ENCODE data around the gene ZEB1.
"Not testable (repeated sequence)": the region's sequence is repeated elsewhere in the genome, so short reads cannot be mapped to it uniquely, and the experiment has no call there.

The ZEB1 gene

DNA sequence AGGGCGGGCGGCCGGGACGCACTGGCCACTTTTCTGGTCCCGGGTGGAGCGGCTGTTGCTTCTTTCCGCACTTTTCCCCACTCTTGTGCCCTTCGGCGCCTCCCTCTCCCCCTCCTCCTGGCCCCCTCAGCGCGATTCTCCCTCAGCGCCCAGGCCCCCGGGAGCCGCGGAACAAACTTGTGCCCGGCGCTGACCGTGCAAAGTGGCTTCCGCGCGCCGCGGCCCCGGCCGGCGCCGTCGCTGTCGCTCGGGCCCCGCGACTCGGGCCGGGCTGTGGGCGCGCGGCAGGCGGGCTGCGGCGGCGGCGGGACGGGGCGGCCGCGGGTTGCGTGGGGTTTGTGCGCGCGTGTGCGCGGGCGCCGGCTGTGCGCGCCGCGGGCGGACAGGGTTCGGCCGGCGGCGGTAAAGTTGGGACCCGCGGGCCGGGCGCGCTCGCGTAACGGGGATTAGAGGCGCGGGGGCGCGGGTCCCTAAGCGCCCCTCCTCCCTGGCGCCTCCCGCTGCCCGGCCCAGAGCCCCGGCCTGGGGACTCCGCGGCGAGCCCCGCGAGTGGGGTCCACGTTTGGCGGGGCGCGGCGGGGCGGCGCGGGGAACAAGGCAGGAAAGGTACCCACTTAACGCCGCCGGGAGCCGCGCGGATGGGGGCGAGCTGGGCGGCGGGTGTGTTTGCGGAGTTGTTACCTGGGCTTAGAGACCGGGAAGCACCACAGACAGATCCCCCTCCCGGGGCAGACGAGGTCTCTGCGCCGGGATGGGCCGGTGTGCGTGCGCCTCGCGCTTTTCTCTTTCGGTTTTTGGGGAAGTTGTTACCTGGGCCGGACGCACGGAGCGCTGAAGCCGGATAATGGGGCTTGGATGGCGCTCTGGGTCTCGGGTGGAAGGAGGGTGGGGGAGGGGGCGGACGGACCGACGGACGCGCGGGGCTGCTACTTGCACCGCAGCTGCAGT is 860 bp downstream of the ZEB1 start:
- DNase-seq: no peak

DNA sequence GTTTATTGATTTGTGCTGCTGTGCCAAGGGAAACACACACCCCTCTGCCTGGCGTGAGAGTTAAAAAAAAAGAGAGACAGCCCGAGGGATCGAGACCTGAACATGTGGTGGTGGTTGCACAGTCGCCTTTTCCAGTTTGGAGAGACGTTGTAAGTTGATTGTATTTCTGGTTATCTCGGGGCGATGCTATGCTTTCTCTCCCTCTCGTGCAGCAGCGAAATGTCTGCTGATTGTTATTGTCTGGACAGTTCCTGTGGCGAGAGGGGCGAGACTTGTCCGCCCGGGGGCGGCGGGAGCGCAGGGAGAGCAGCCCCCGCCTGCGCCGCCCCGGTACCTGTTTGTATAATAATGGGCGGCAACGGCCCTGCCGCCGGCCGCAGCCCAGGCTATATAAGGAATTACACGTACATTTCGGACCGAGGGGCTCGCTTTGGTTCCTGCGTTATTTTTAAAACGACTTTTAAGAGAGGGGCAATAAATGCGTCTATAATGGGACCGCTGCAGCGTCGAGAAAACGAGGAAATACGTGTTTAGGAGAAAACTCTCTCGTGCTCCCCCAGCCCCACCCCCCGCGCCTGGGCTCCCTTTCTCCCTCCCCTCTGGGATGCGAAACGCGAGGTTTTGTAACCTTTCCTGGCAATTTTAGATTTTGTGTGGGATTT is 1.7 kb downstream of the ZEB1 start:
- DNase-seq: no peak

DNA sequence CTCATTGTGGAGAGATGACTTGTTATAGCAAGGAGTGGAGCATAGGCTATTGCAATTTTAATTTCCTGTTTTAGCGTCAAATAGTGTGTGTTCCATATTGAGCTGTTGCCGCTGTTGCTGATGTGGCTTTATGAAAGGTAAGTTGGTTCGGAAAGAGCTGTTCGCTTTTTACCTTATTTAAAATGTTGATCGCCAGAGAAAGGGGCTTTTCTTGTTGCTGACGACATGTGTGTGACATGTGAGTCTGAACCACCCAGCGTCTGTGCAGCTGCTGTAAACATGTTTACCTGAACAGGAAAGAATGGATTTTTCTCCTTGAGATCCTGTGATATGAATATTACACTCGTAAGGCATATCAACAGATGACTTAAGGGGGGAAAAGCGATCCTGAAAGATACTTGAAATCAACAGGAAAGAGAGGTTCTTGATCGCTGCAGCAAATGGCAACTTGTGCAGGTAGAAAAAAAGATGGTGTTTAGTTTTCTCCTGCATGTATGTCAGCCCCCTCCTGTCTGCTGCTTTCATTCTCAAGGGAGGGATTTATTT is 2.5 kb downstream of the ZEB1 start:
- no peak for DNase-seq

DNA sequence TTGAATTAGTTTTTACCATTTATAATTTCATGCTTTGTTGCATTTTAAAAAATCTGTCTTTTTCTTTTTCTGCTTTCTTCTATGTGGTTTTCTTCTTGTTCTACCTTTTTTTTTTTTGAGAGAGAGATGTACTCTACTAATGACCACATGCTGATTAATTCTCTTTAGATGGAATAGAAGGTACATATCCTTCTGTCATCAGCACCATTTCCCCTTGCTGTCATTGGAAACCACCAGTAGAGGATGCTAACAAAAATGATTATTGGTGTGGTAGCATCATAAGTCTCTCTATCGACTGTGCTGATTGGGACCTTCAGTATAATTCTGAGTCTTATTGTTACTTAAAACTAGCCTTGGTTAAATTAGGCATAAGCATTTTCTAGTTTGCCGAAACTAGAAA is 3.6 kb downstream of the ZEB1 start:
- no peak for DNase-seq

DNA sequence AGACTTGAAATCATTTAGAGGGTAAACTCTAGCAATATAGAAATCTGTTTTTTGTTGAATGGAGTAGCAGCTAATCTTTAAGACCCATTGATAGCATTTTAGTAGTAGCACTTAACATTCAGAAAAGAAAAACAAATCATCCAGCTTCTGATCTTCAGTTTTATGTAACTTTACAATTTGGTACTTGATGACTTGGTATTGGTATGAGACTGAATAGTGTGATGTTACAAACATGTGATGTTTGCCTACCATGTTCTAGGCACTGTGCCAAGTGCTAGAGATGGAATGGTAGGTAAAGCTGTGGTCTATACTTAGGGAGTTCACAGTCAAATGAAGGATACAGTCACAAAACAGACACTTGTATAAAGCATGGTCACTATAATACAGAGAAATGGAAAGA is 21.3 kb downstream of the ZEB1 start:
- DNase-seq: no peak

DNA sequence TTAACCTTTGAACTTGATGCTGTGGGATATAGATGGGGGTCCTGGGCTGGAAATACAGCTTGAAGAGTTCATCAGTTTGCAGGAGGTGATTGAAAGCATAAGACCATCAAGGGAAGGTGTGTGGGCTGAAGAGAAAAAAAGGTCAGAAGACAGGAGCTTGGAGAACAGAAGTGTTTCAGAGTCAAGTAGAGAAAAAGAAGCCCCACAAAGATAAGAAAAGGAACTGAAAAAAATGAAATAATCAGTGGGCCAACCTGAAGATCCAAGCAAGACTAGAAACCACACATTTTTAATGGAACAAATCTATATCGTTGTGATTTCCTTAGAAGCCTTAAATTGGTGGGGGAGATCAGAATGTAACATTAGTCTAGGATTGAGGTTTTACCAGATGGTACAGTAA is 22.5 kb downstream of the ZEB1 start:
- DNase-seq: no peak

DNA sequence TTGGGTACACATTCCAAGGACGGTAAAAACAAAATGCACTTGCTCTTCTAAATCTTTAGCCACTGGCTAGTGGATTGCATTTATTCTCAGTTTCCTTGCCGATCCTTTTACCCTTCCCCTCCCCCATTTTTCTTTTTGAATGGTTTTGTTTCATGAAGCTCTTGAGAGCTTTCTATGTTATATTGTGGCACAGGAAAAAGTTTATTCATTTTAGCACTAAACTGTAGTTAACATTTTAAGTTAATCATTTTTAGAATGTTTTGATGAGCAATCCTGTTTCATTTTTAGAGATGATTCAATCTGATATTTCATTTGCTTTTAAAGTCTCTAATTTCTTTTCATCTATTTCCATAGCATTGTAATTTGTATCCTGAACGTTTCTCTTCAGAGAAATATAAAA is 24.0 kb downstream of the ZEB1 start:
- DNase-seq: no peak

DNA sequence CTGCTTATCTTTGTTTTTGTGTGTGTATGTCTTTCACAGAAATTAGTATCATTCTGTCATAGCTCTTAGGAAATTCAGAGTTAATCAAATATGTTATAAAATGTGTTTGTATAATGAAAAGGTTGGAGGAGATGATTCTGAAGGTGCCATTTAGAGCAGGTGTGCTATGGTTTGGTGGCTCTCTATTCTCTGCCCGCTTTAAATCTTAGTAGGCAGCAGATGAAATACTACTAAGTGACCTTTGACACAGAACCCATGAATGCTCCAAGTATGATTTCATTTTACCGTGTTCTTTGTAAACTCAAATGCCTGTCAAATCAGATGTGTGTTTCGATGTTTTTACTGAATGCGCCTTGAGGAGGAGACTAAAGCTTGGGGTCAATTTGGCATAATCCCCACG is 24.5 kb downstream of the ZEB1 start:
- no peak for DNase-seq

DNA sequence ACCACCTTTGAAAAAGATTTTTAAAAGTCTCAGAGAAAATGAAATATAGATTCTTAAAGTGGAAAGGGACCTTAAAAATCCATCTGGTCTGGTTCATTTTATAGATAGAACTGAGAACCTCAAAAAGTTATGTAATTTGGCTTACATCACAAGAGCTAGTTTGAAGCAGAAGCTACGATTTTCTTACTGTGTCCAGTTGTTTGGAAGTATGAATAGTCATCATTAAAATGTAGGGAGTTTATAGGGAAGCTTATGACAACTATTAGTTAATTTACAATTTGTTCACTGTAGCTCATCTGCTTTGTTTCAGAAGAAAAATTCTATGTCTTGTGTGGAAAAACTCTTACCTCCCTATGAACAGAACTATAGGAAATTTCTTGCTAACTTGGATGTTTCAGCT is 26.9 kb downstream of the ZEB1 start:
- DNase-seq: no peak

DNA sequence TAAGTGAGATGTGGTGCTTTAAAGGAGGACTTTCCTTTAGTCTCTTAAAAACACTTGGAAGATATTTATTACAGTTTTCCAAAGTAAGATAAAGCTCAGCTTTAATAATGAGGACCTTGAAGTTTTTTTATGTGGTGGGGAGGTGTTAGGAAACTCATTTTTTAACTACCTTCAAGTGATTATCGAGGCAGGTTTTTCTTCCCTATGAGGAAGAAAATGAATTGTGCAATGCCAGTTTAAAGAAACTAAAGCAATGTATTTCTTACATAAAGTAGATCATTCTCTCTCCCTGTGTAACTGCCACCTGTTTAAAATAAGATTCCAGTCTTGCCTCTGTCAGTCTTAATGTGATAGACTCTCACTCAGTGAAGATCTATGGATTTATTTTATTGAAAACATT is 27.9 kb downstream of the ZEB1 start:
- DNase-seq: no peak

DNA sequence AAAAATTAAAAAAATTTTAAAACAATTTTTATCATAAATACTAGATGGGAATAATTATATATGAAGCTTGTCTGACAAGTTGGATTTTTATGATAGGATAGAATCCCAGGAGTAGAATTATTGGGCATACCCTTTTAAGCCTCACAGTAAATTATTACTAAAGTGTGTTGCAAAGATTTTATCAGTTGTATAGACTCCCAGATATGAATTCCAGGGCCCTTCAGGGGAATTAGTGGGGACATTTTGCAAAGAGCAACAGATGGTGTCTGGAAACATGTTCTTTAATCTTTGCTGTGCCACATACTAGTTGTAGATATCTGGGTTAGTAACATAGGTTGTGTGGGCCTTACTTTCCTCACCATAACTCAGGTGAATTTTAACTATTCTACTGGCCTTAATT is 28.7 kb downstream of the ZEB1 start:
- no peak for DNase-seq

DNA sequence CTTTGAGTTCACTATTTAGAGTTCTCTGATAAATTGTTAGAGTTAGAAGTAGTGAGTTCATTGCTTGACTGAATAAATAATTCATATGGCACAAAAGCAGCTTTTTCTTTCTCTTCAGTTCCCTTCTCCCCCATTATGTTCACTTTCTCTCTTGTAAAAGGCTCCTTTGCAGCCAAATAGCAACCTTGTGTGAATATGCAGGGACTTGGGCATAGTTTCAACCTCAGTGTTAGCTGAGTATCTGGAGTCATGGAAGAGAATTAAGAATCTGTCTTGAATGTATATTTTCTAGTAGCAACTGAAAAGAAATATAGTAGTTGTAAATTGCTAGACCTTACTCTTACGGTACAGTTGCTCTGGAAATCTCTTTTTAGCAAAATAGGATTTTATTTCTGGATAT is 31.9 kb downstream of the ZEB1 start:
- DNase-seq: no peak

DNA sequence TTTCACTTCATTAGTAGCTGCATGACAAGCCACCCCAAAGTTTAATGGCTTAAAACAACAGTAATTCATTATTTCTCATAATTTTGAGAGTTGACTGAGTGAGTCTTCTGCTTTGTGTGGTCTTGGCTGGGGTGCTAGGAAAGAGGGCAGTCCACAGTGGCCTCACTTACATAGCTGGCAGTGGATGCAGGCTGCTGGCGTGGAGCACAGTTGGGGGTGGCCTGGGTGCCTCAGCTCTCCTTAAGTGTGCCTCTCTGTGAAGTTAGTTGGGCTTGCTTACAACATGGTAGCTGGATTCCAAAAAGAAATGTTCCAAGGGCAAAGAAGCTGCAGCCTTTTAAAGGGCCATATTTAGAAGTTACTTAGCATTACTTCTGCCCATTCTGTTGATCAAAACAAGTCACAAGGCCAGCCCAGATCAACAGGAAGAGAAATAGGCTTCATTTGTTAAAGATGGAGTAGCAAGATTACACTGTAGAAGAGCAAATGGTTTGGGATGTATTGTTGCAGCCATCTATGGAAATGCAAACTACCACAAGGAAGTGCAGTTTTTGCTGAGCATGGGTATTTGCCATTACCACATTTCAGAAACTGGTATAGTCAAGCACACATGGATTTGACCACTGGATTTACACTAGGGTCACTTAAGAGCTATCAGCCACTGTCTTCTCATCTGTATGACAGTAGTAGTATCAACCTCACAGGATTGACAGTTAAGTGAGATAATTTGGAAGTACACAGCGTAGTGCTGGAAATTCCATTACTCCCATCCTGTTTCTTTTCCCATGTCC is 33.6 kb downstream of the ZEB1 start:
- DNase-seq: no peak

DNA sequence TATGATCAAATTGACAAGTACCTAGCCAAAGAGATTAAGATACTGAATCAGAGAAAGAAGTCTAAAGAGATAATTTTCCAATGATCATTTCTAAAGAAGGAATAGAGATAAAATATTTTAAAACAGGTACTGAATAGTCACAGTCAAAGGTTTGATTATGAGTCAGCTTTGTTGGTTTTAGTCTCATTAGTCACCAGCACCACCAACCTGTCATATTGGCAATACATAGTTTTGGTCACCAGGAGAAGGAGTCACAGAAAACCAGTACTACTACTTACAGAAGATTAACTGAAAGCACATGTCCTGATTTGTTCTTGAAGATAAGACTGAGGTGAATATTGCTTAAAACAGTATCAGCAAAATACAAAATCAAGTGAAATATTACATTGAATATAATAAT is 34.6 kb downstream of the ZEB1 start:
- DNase-seq: peak; percentile 2

DNA sequence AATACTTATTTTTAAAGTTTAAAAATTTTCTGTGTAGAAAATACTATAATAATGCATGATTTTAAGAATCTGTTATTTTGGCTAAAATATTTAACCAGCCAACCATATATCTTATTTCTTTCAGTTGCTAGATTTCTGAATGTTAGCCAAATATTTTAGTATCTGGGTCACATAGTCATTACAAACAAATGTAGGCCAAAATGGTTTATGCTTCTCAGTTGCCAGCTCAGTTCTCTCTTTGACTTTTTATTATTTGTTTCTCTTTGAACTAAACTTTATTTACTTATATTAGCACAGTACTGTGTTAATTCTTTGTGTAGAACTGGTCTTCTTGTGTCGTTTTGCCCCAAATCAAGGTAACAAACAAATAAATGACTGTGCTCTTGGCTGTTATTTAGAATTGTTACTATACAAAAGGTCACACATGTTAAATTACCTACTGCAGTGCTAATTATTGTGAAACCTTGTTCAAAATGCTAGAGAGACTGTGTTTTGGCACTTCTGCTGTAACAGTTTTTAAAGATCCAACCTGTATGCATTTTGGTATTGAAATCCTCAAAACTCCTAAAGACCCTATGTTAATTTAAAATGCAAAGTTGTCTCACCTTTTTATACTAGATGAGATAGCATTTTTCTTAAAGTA is 39.8 kb downstream of the ZEB1 start:
- no peak for DNase-seq

DNA sequence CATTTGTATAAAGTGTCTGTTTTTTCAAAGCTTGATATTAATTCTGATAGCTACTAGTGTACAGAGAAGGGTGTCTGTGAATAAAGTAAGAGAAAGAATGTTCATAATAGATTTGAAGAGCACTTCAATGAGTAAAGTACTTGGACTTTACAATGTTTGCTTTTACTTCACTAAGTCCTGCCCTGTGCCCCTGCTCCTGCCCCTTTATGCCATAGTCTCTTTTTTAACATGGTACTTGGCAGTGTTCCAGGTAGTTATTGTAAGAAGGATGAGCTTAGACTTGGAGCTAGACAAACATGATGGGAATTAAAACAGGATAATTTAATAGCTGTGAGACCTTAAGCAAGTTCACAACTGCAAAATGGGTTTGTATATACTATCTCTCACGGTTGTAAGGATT is 41.0 kb downstream of the ZEB1 start:
- no peak for DNase-seq

DNA sequence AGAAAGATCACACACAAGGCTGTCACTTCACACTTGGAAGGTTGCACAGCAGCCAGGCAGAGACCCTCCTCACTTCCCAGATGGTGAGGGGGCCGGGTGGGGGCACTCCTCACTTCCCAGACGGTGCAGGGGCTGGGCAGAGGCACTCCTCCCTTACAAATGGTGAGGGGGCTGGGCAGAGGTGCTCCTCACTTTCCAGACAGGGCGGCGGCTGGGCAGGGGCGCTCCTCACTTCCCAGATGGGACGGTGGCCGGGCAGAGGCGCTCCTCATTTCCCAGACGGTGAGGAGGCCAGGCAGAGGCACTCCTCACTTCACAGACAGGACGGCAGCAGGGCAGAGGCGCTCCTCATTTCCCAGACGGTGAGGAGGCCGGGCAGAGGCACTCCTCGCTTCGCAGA is 42.5 kb downstream of the ZEB1 start:
- DNase-seq: not testable (repeated sequence)

DNA sequence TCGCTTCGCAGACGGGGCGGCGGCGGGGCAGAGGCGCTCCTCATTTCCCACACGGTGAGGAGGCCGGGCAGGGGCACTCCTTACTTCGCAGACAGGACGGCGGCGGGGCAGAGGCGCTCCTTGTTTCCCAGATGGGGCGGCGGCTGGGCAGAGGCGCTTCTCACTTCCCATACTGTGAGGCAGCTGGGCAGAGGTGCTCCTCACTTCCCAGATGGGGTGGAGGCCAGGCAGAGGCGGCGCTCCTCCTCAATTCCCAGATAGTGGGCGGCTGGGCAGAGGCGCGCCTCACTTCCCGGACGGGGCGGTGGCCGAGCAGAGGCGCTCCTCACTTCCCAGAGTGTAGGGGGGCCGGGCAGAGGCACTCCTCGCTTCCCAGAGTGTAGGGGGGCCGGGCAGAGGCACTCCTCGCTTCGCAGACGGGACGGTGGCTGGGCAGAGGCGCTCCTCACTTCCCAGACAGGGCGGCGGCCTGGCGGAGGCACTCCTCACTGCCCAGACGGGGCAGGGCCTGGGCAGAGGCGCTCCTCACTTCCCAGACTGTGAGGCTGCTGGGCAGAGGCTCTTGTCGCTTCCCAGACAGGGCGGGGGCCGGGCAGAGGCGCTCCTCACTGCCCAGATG is 43.1 kb downstream of the ZEB1 start:
- no peak for DNase-seq

DNA sequence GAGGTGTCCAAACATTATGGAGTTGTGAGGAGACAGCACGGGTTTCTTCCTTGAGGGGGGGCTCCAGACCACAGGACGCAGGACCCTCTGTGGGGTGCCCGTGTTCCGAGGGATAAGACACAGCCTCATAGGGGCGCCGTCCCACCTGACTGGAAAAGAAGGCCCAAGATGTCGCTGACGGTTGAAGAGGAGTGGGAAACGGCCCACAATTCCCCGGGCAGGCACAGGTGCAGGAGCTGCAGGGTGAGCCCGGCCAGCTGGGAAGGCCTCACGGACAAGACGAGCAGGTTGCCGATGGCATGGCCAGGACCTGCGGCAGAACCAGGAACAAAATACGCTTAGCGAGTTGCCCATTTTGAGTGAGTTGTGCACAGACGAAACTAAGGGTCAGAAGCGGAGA is 44.7 kb downstream of the ZEB1 start:
- DNase-seq: not testable (repeated sequence)

DNA sequence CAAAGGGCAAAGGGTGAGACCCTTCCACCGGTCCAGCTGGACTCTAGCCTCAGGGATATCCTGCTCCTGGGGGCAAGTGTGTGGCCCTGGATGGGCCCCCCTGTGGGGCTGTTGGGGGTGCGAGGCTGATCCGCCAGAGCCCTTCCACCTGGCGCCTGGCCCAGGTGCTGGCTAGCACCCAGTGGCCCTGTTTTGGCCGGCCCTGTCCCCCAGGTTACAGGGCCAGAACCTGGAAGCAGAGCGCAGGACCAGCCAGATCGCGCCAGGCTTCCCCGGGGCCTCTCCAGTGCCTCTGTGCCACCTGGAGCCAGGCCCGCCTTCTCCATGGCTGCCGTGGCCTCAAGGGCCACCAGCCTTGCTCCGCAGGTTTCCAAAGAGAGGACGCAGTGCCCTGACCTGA is 45.2 kb downstream of the ZEB1 start:
- not testable (repeated sequence) for DNase-seq

DNA sequence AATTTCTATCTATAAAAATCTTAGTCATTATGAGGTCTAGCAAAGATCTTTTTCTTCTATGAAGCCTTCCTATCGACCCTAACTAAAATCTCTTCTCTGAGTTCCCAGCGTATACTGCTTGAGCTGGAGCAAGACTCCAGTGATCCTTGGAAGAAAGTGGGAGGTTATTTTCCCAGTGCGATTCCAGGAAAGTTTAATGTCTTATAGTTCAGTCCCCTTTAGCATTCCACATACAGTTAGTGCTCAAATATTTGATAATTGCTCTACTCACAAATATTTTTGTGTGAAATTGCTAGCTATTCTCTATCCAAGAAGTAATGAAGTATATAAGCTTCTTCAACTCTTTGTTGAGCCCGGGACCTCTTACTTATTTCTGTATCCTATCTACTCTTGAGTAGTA is 47.7 kb downstream of the ZEB1 start:
- DNase-seq: no peak

DNA sequence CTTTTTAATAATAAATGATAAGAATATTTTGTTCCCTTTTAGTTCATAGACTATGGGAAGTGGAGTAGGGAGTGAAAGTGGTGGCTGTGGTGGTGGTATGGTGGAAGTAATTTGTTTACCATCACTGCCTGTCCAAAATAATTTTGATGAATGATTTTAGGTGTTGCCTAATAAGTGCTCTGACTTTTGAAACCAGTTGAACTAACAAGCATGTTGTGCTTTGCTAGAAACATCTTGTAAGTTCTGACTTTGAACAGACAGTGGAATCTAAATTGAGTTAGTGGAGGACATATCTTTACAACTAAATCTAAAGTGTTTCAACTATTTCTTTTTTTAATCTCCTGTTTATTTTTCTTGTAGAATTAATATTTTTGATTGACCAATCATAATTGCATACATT is 49.7 kb downstream of the ZEB1 start:
- no peak for DNase-seq

Data from GOT3 (cell line).